Uterus (tissue), 2 donors: ENCODE measurements around the gene SETD1A.

Source experiments
- POLR2A ChIP-seq, 2 donors: fragments of 450-650 bp; IDR thresholded peaks; one replicate each; pipeline ENCODE4 v1.6.1; 2016; ENCODE audit warnings: antibody characterized with exemption in 2 of 2, mild to moderate bottlenecking in 1 of 2, moderate library complexity in 1 of 2
- TF ChIP-seq, protein P1 (sequence below), 4 experiments: fragments of 200-600 bp in 2 of 4; fragments of 450-650 bp in 2 of 4; sonication (generic) in 2 of 4; IDR thresholded peaks; one replicate each; pipeline ENCODE4 v1.5.1; 2016 to 2019; ENCODE audit warnings: antibody characterized with exemption in 4 of 4, mild to moderate bottlenecking in 2 of 4, moderate library complexity in 1 of 4

DNA sequence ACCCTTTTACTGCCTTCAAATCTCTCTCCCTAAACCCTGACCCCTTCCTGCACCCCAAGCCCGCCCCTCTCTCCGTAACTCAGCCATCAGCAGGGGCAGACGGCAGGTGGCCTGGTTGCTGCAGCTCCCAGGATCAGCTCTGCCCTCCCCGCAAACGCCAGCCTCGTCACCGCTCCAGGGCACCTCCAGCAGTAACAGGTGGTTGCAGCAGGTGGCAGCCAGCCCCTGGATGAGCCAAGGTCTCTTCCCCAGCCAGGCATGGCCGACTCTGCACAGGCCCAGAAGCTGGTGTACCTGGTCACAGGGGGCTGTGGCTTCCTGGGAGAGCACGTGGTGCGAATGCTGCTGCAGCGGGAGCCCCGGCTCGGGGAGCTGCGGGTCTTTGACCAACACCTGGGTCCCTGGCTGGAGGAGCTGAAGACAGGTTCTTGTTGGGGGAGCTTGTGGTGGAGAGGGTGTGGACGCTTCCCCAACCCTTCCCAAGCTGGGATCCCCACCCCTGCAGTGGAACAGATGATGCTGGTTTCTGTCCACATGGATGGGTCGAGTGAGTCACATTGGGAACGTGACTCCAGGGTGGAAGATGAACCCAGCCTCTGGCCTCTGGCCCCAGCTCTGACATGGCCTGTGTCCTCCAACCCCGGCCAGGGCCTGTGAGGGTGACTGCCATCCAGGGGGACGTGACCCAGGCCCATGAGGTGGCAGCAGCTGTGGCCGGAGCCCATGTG, 28.0 kb downstream of the SETD1A start:
- no peak for TF ChIP-seq POLR2A (IDR thresholded peaks at IDR 0.05)
- TF ChIP-seq, protein P1, sequence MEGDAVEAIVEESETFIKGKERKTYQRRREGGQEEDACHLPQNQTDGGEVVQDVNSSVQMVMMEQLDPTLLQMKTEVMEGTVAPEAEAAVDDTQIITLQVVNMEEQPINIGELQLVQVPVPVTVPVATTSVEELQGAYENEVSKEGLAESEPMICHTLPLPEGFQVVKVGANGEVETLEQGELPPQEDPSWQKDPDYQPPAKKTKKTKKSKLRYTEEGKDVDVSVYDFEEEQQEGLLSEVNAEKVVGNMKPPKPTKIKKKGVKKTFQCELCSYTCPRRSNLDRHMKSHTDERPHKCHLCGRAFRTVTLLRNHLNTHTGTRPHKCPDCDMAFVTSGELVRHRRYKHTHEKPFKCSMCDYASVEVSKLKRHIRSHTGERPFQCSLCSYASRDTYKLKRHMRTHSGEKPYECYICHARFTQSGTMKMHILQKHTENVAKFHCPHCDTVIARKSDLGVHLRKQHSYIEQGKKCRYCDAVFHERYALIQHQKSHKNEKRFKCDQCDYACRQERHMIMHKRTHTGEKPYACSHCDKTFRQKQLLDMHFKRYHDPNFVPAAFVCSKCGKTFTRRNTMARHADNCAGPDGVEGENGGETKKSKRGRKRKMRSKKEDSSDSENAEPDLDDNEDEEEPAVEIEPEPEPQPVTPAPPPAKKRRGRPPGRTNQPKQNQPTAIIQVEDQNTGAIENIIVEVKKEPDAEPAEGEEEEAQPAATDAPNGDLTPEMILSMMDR (IDR thresholded peaks at IDR 0.05) = peak in 1 of 4 experiments; percentile 13
